ENCODE measurements around the gene OTOP2.

OTOP2 gene

DNA sequence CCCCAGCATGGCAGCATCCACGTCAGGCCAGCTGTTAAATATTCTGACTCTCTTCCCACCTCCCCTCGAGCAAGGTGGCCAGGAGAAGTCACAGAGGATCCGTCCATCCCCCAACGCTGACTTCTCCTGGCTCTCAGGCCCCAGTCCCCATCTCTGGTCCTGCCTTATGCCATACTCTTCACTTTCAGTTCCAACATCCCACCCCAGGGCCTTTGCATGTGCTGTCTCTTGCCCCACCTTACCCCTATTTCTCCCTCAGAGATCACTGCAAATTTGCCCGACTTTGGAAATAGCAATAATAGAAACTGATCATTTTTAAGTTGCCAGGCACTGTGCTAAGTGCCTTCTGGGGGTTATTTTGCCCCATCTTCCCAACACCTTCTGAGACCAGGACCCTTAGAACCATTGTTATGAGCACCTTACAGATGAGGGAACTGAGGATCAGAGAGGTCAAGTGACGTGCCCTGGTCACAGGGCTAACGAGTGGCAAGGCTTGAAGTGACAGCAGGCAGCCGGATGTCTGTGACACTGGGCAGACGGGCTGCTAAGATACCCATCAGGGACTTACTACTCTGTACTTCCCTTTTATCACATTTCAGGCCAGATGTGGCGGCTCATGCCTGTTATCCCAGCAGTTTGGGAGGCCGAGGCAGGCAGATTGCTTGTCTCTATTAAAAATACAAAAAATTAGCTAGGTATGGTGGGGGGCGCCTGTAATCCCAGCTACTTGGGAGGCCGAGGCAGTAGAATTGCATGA is 30.8 kb downstream of the OTOP2 start:
- peaks cover 0 to 6% of the 10 kb centered on the region in 2 donors for H3K36me3 ChIP-seq (ENCODE audit: control insufficient read depth in 2 of 2, insufficient read depth in 2 of 2, low read length in 2 of 2)
- no peak overlapping the region for H3K9ac ChIP-seq (ENCODE audit: low read length in 2 of 2)
- no peak overlapping the region for H3K4me3 ChIP-seq (ENCODE audit: low read length in 2 of 2)
- no peak overlapping the region for H3K27ac ChIP-seq (ENCODE audit: low read length)
- H3K4me1 ChIP-seq (ENCODE audit: control insufficient read depth, insufficient read depth, low read length), result no peaks in the 10 kb centered on the region
- H3K27me3 ChIP-seq (ENCODE audit: control insufficient read depth in 1 of 2, insufficient read depth in 2 of 2, low read length in 2 of 2), result peaks cover 0 to 2% of the 10 kb centered on the region in 2 donors
- H3K9me3 ChIP-seq (ENCODE audit: control insufficient read depth in 2 of 2, low read length in 2 of 2), result no peaks in the 10 kb centered on the region

DNA sequence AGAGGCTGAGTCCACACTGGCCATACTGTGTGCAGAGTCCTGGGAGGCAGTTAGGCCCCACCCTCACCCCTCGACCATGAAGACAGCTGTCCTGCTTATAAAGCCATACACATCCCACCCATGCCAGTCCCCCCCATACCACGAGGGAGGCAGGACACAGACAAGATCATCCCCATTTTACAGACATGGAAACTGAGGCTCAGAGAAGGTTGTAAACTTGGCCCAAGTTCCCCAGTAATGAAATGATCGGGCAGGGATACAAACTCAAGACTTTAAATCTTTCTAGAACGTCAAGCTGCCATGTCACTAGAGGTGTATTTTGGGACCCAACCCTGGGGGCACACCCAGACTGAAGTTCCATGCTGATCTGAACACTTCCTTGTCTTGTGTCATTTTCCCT is 32.0 kb downstream of the OTOP2 start:
- H3K4me1 ChIP-seq (ENCODE audit: control insufficient read depth, insufficient read depth, low read length), result no peaks in the 10 kb centered on the region
- H3K4me3 ChIP-seq (ENCODE audit: low read length in 2 of 2), result no peak overlapping the region
- H3K27me3 ChIP-seq (ENCODE audit: control insufficient read depth in 1 of 2, insufficient read depth in 2 of 2, low read length in 2 of 2), result no peaks in the 10 kb centered on the region
- no peak overlapping the region for H3K9ac ChIP-seq (ENCODE audit: low read length in 2 of 2)
- peaks cover 0 to 6% of the 10 kb centered on the region in 2 donors for H3K36me3 ChIP-seq (ENCODE audit: control insufficient read depth in 2 of 2, insufficient read depth in 2 of 2, low read length in 2 of 2)
- no peak overlapping the region for H3K27ac ChIP-seq (ENCODE audit: low read length)
- no peaks in the 10 kb centered on the region for H3K9me3 ChIP-seq (ENCODE audit: control insufficient read depth in 2 of 2, low read length in 2 of 2)

DNA sequence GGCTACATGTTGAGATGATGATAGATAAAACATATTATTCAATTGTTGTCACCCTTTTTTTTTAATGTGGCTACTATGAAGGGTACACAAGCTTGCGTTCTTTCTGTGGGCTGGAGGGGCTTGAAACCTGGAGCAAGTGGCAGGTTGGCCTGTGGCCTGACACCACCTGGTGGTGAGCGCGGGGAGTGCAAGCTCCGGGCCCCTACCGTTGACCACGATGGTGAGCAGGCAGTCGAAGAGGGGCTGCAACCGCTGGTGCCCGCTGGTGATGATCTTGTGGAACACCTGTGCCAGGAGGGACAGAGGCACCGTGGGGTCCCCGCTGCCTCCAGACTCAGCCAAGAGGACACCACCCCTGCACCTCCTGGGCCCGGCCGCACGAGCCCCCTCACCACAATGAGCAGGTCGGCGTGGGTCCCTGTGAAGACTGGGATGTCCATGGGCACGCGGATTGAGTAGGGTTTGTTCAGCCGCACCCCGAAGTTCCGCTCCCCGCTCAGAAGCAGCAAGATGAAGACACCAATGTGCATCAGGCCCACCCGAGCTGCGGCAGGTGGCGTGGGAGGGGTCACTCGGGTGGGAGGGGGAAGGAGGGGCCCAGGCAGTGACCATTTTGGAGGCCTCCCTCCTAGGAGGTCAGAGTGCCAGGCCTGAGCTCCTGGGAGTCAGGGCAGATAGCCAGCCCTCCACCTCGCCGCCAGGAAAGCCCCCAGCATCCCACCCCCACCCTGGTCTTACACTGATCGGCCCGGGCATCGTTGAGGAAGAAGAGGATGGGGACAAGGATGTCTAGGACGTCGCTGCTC is 34.1 kb downstream of the OTOP2 start:
- peaks cover 5% of the 10 kb centered on the region for H3K4me1 ChIP-seq (ENCODE audit: control insufficient read depth, insufficient read depth, low read length)
- H3K27ac ChIP-seq (ENCODE audit: low read length), result no peak overlapping the region
- no peak overlapping the region for H3K4me3 ChIP-seq (ENCODE audit: low read length in 2 of 2)
- H3K36me3 ChIP-seq (ENCODE audit: control insufficient read depth in 2 of 2, insufficient read depth in 2 of 2, low read length in 2 of 2), result peaks cover 0 to 6% of the 10 kb centered on the region in 2 donors
- H3K9me3 ChIP-seq (ENCODE audit: control insufficient read depth in 2 of 2, low read length in 2 of 2), result no peaks in the 10 kb centered on the region
- H3K9ac ChIP-seq (ENCODE audit: low read length in 2 of 2), result no peak overlapping the region
- no peaks in the 10 kb centered on the region for H3K27me3 ChIP-seq (ENCODE audit: control insufficient read depth in 1 of 2, insufficient read depth in 2 of 2, low read length in 2 of 2)

DNA sequence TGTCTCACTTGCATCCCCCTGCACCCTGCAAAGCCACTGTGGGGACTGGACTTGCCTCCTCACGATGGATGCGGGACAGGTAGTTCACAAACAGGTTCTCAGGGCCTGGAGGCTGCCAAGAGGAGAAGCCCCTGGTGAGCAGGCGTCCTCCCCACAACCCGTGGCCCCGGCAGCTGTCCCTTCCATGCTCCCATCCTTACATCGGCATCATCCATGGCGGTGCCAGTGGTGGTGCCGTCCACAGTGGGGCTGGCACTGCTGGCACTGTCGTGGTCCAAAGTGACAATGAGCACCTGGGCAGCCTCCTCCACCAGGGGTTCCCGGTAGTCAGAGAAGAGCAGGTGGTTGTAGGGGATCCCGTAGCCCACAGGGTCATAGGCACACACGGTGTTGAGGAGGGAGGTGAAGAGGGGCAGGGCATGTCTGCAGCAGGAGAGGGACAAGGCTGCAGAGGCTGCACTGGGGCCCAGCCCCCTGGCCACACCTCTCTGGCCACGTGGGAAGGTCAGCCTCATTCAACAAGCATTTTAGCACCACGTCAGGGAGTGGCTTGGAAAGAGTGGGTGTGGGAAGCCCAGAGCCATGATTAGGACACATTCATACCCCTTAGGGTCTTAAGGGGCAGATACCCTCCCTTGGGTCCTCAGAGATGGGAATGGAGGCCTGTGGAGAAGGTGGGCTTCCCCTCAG is 35.9 kb downstream of the OTOP2 start:
- Histone ChIP-seq H3K27me3 (ENCODE audit: control insufficient read depth in 1 of 2, insufficient read depth in 2 of 2, low read length in 2 of 2) (no peaks in the 10 kb centered on the region), H3K9me3 (ENCODE audit: control insufficient read depth in 2 of 2, low read length in 2 of 2) (no peaks in the 10 kb centered on the region), H3K36me3 (ENCODE audit: control insufficient read depth in 2 of 2, insufficient read depth in 2 of 2, low read length in 2 of 2) (peaks cover 0 to 6% of the 10 kb centered on the region in 2 donors), H3K4me3 (ENCODE audit: low read length in 2 of 2) (no peak overlapping the region), H3K4me1 (ENCODE audit: control insufficient read depth, insufficient read depth, low read length) (peaks cover 5% of the 10 kb centered on the region), H3K27ac (ENCODE audit: low read length) (no peak overlapping the region), H3K9ac (ENCODE audit: low read length in 2 of 2) (no peak overlapping the region)

DNA sequence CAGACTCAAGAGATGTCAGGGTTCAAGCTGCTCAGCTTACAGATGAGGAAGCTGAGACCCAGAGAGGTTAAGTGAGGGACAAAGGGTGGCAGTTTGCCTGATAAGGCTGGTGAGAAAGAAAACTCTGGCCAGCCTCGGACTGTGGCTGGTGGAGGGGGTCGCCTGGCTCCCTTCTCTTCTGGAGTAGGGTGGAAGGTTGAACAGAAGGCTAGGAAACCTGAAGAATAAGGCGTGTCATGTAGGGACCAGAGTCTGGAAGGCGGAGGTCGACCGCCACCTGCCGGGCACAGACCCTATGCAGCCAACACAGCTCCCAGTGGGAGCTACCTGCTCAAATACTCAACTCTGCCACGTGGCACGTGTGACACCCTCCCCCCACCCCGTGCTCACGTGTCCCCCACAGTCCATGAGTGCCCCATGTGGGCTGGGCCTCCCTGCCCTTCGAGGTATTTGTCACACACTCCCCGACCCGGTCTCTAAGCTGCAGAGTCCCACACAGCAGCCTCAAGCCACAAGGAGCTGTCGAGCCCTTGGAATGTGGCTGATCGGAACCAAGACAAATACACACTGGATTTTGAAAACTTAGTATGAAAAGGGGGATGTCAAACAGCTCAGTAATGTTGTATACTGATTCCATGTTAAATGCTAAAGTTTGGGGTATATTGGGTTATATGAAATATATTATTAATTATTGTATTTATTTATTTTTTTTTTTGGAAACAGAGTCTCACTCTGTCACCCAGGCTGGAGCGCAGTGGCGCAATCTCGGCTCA is 36.7 kb downstream of the OTOP2 start:
- Histone ChIP-seq H3K4me3 (ENCODE audit: low read length in 2 of 2) (no peak overlapping the region), H3K27me3 (ENCODE audit: control insufficient read depth in 1 of 2, insufficient read depth in 2 of 2, low read length in 2 of 2) (no peaks in the 10 kb centered on the region), H3K4me1 (ENCODE audit: control insufficient read depth, insufficient read depth, low read length) (peaks cover 5% of the 10 kb centered on the region), H3K9ac (ENCODE audit: low read length in 2 of 2) (no peak overlapping the region), H3K9me3 (ENCODE audit: control insufficient read depth in 2 of 2, low read length in 2 of 2) (no peaks in the 10 kb centered on the region), H3K27ac (ENCODE audit: low read length) (no peak overlapping the region), H3K36me3 (ENCODE audit: control insufficient read depth in 2 of 2, insufficient read depth in 2 of 2, low read length in 2 of 2) (peaks cover 0 to 3% of the 10 kb centered on the region in 2 donors)

DNA sequence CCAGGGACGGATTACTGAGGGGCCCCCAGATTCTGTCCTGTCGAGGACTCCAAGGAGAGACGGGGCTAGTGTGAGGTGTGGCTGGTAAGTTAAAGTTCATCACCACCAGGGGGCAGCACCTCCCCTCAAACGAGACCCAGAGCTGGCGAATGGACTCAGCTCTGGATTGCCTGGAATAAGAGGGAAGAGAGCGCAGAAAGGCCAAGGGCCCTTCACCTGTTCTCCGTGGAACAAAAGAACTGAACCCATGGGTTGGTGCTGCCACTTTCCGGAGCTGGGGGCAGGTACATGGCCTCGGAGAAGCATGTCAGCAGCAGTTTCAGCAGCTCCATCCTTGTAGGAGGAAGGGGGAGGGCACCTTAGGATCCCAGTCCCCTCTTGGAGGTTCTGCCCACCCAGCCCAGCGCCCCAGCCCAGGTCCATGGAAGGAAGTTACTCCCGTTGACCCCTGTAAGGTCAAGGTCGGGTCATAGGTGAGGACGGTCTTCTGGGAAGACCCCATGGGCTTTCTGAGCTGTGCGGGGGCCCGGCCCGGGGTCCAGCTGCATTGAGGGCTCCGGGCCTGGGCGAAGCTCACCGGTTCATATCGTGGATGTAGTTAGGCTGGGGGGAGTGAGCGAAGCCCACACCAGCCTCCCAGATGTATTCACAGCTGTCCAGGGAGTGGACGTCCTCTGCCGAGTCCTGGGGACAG is 37.7 kb downstream of the OTOP2 start:
- Histone ChIP-seq H3K9ac (ENCODE audit: low read length in 2 of 2) (no peak overlapping the region), H3K27me3 (ENCODE audit: control insufficient read depth in 1 of 2, insufficient read depth in 2 of 2, low read length in 2 of 2) (no peaks in the 10 kb centered on the region), H3K27ac (ENCODE audit: low read length) (no peak overlapping the region), H3K9me3 (ENCODE audit: control insufficient read depth in 2 of 2, low read length in 2 of 2) (no peaks in the 10 kb centered on the region), H3K4me3 (ENCODE audit: low read length in 2 of 2) (peak overlapping the region in 1 of 2 donors; percentile 40), H3K36me3 (ENCODE audit: control insufficient read depth in 2 of 2, insufficient read depth in 2 of 2, low read length in 2 of 2) (peaks cover 0 to 2% of the 10 kb centered on the region in 2 donors), H3K4me1 (ENCODE audit: control insufficient read depth, insufficient read depth, low read length) (peaks cover 5% of the 10 kb centered on the region)

DNA sequence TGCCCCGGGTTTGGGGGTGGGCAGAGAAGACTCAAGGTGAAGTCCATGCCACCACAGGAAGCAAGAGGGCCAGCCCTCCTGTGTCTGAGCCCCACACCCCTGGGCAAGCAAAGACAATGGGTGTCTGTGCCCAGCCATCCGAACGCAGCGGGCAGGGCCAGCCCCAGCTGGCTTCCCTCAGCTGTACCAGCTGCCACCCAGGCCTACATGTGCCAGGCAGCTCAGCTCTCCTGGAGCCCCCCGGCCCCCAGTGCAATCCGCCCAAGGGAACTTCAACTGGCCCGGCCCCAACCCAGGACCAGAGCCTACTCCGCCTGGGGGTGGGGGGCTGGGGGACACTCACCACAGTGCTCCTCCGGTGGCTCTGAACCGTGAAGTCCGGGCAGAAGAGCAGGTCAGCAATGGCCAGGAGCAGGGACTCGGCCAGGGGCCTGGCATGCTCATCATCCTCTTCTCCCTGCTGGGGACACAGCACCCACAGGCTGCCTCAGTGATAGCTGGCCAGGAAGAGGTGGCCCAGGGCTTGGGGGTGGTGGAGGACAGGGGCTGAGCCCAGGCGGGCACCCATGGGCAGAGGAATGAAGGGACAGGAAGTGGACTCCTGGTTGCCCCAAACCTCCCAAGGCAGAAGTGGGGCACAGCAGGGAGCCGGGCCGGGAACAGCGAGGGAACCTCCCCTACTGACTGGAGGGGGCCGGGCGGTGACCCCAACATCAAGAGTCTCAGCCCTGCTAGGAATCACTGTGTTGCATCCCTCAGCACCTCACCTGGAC is 38.7 kb downstream of the OTOP2 start:
- no peak overlapping the region for H3K4me3 ChIP-seq (ENCODE audit: low read length in 2 of 2)
- H3K27me3 ChIP-seq (ENCODE audit: control insufficient read depth in 1 of 2, insufficient read depth in 2 of 2, low read length in 2 of 2), result no peaks in the 10 kb centered on the region
- no peak overlapping the region for H3K9ac ChIP-seq (ENCODE audit: low read length in 2 of 2)
- H3K9me3 ChIP-seq (ENCODE audit: control insufficient read depth in 2 of 2, low read length in 2 of 2), result no peaks in the 10 kb centered on the region
- peaks cover 0 to 2% of the 10 kb centered on the region in 2 donors for H3K36me3 ChIP-seq (ENCODE audit: control insufficient read depth in 2 of 2, insufficient read depth in 2 of 2, low read length in 2 of 2)
- H3K27ac ChIP-seq (ENCODE audit: low read length), result no peak overlapping the region
- H3K4me1 ChIP-seq (ENCODE audit: control insufficient read depth, insufficient read depth, low read length), result peaks cover 5% of the 10 kb centered on the region

DNA sequence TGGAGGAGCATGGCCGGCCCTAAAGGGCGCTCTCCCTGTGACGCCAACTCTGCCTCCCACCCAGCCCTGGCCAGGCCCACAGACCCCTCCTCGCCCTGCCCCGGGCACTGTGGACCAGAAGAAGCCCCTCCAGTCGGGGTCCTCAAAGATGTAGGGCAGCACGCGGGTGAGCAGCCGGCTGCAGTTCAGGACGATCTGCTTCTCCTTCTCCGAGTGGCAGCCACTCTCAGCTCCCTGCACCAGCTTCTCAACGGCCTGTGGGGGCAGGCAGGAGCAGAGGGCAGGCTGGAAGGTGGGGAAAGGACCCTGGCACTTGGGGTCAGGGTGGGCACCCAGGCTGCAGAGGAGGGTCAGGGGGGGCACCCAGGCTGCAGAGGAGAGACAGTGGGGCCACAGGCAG is 39.6 kb downstream of the OTOP2 start:
- Histone ChIP-seq H3K9me3 (ENCODE audit: control insufficient read depth in 2 of 2, low read length in 2 of 2) (no peaks in the 10 kb centered on the region), H3K4me1 (ENCODE audit: control insufficient read depth, insufficient read depth, low read length) (peaks cover 5% of the 10 kb centered on the region), H3K27me3 (ENCODE audit: control insufficient read depth in 1 of 2, insufficient read depth in 2 of 2, low read length in 2 of 2) (no peaks in the 10 kb centered on the region), H3K9ac (ENCODE audit: low read length in 2 of 2) (no peak overlapping the region), H3K4me3 (ENCODE audit: low read length in 2 of 2) (no peak overlapping the region), H3K27ac (ENCODE audit: low read length) (no peak overlapping the region), H3K36me3 (ENCODE audit: control insufficient read depth in 2 of 2, insufficient read depth in 2 of 2, low read length in 2 of 2) (peaks cover 0 to 2% of the 10 kb centered on the region in 2 donors)

DNA sequence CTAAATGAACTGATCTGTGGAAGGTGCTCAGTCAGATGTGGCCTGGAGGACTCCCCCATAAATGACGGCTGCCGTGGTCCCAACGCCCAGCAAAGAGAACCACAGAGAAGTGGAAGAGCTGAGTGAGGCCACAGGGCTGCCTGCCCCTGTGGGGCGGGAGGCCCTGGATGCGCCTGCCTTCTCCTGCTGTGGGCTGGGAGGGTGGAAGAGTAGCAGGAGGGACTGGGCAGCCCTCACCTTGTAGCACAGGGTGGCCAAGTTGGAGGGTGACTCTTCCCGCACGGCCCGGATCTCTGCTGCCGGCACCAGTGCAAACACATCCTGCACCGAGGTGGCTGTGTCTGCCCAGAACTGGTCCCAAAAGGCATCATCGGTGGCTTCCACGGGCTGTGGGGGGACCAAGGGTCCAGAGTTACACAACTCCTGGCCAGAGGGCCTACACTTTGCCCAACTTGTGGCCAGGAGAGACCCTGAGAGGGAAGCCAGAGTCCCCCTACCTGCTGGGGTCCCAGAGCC is 40.2 kb downstream of the OTOP2 start:
- Histone ChIP-seq H3K27ac (ENCODE audit: low read length) (no peak overlapping the region), H3K4me1 (ENCODE audit: control insufficient read depth, insufficient read depth, low read length) (peaks cover 5% of the 10 kb centered on the region), H3K36me3 (ENCODE audit: control insufficient read depth in 2 of 2, insufficient read depth in 2 of 2, low read length in 2 of 2) (peaks cover 0 to 2% of the 10 kb centered on the region in 2 donors), H3K27me3 (ENCODE audit: control insufficient read depth in 1 of 2, insufficient read depth in 2 of 2, low read length in 2 of 2) (no peaks in the 10 kb centered on the region), H3K4me3 (ENCODE audit: low read length in 2 of 2) (no peak overlapping the region), H3K9ac (ENCODE audit: low read length in 2 of 2) (no peak overlapping the region), H3K9me3 (ENCODE audit: control insufficient read depth in 2 of 2, low read length in 2 of 2) (no peaks in the 10 kb centered on the region)
